Right renal pelvis (tissue), 4 donors: ENCODE measurements around the gene SIGLEC15. TPM values are rescaled to one million over a fixed set of nuclear protein-coding genes. Genes with fewer than 3 reads are reported as not detected.
"Not testable (repeated sequence)": the region's sequence is repeated elsewhere in the genome, so short reads cannot be mapped to it uniquely, and the experiment has no call there.

ENCODE experiments used
- DNase-seq, 4 donors: peaks; one replicate each; pipeline ENCODE4 v3.0.0-alpha.2; 2013; ENCODE audit warnings: low read depth in 4 of 4, low spot score in 3 of 4, missing footprints in 1 of 4
- polyA plus RNA-seq, 4 donors: library from polyadenylated mRNA; unstranded; fragments of 120-200 nt; gene quantifications; one replicate each; pipeline ENCODE4 v1.2.1, GENCODE V29; 2013; ENCODE audit not compliant: insufficient read length in 4 of 4

The SIGLEC15 gene
- polyA plus RNA-seq, 4 donors = 0.35 to 0.79 (median 0.51) TPM

DNA sequence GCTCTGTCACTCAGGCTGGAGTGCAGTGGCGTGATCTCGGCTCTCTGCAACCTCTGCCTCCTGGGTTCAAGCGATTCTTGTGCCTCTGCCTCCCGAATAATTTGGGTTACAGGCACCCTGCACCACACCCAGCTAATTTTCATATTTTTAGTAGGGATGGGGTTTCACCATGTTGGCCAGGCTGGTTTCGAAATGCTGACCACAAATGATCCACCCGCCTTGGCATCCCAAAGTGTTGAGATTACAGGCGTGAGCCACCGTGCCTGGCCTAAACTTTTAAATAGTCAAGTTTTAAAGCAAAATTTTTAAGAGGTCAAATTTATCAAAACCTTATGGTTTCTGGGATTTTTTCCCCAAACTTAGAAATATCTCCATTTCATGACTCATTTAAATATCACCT, 6.7 kb upstream of the SIGLEC15 start:
- DNase-seq = not testable (repeated sequence)

DNA sequence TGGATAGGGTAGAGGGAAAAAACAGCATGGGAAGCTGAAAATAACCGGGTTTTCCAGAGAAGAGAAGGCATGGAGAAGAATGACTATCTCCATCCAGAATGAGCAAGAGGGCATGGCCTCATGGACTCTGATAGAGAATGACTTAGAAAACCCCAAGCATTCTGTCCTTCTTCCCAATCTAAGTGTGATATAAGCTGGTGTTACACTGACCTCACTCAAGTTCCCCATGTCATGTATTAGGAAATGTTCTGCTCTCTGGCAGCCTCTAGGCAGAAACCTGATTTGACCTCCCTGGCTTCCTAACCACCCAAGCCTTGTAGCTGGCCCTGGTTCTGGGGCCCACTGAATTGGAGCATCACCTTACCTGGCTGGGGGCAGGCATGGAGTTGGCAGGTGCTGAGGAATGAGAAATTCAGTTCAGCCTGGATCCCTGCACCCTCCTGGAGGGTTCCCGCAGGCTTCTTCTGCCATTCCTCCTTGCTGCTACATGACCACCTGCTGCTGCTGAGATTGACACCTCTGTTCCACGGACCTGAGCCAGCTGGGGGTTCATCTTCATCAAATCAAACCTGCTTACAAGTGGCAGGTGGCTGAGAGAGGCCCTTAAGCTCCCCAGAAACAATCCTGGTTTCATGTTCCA, 5.2 kb upstream of the SIGLEC15 start:
- no peak for DNase-seq

DNA sequence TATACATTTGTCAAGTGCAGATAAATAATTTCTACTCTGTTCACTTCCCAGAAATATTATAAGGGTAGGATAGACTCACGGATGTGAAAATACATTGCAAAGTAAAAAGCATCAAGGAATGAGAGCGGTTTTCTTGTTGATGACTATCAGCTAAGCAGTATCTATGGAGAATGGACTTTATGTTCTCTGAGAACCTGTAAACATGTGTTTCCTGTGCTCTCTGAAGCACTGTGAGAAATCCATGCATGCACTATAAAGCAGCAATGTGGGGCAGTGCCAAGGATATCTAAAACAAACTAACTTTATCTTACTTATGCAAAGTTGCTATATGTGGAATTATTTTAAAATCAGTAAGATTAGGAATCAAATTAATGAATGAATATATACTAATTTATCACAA, 4.4 kb upstream of the SIGLEC15 start:
- no peak for DNase-seq

- DNase-seq = no peak
Measured at GRCh38 chr18:45821711-45822110, 3.8 kb upstream of the SIGLEC15 start.

GRCh38 chr18:45826084-45826483, 609 bp downstream of the SIGLEC15 start:
- DNase-seq = no peak

GRCh38 chr18:45826716-45827115, 1.2 kb downstream of the SIGLEC15 start:
- DNase-seq = not testable (repeated sequence)

DNA sequence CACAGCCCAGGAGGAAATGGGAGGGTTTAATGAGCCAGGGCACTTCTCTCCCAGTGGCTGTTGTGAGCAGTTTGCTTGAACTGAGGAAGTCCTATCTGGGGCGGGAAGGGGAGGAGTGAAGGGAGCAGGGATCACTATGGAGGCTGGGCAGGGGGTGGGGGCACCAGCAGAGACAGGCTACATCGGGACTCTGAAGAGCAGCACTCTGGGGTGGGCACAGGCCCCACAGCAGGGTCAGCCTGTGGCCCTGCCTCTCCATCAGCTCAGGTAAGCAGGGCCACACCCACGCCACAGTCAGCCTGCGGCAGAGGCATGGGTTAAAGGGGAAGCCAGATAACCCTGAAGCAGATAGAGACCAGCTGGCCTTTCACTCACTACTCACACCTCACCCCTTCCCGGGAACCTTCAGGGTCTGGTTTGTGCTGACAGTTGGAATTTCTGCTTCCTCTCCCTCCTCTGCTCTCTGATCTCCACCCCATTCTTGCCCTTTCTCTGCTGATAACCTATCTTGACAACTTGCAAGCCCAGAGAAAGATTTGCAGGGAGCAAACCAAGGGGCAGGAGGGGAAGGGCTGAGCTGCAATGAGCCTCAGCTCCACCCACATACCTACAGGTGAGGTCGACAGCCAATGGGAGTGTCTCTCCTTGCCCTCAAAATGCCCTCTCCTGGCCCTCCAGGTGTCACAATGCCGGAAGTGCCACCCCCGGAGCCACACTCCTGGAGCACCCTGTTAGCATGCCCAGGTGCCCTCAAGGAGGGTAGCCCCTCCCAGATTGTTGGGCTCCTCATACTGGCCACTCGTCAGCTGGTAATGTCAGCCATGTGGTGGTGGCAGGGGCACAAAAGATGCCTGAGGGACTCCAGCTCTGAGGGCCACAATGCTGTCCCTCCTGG, 3.7 kb downstream of the SIGLEC15 start:
- DNase-seq = no peak

DNA sequence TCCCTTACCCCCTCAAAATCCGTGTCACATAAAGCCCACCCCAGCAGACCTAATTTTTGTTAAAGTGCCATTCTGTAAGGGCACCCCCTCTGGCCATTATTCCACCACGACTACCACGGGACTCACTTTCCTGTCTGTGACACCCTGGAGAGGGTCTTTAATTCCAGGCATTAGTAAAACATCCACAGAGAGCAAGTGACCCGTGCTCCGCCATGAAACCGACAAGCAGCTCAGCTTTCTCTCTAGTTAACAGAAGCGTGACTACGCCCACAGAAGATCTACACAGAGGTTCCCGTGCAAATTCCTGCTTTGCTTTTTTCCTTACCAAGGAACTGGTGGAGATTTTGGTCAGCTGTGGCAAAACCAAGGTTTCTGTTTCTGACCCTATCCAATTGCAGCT, 4.4 kb downstream of the SIGLEC15 start:
- no peak for DNase-seq

- no peak for DNase-seq
Measured at GRCh38 chr18:45830917-45831316, 5.4 kb downstream of the SIGLEC15 start.

- DNase-seq = no peak
Measured at GRCh38 chr18:45833846-45834245, 8.4 kb downstream of the SIGLEC15 start.

DNA sequence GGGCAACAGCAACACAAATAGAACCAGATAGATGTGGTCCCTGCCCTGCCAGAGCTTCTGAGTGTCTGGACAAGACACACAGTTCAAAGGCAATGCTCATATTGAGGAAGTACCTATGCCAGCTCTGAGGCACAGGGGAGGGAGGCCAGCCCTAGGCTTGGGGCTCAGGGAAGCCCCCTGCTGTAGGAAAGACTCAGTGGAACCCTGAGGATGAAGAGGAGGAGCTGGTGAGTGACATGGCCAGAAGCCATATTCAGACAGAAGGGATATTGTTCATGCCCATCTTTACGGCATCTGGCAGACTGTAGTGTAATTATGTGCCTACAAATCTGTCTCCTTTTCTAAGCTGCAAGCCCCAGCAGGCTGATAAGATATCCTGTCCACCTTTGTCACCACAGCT, 8.8 kb downstream of the SIGLEC15 start:
- no peak for DNase-seq

DNA sequence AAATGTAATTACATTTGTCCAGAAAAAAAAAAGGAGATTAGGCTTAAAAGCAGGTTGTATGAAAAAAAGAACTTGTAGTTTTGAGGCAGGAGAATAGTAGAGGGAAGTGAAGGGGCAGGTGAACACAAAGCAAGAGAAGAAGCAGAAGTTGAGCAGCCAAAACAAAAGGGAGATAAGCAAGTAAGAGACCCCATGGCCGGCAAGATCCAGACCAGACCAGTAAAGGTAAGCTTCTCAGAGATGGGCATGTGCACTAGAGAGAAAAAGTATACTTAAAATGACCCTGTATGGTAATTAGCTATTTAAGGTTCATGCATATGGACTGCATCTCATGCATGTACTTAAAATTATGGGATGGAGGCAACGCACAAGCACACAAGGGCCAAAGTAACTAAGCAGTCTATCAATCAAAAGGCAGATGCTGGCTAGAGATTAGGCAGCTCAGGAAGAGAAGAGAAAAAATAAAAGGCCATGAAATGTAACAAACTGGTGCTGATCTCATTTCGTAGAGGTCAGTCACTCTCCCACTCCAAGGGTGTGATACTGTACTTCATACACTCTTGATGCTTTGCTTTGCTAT, 9.7 kb downstream of the SIGLEC15 start:
- no peak for DNase-seq

DNA sequence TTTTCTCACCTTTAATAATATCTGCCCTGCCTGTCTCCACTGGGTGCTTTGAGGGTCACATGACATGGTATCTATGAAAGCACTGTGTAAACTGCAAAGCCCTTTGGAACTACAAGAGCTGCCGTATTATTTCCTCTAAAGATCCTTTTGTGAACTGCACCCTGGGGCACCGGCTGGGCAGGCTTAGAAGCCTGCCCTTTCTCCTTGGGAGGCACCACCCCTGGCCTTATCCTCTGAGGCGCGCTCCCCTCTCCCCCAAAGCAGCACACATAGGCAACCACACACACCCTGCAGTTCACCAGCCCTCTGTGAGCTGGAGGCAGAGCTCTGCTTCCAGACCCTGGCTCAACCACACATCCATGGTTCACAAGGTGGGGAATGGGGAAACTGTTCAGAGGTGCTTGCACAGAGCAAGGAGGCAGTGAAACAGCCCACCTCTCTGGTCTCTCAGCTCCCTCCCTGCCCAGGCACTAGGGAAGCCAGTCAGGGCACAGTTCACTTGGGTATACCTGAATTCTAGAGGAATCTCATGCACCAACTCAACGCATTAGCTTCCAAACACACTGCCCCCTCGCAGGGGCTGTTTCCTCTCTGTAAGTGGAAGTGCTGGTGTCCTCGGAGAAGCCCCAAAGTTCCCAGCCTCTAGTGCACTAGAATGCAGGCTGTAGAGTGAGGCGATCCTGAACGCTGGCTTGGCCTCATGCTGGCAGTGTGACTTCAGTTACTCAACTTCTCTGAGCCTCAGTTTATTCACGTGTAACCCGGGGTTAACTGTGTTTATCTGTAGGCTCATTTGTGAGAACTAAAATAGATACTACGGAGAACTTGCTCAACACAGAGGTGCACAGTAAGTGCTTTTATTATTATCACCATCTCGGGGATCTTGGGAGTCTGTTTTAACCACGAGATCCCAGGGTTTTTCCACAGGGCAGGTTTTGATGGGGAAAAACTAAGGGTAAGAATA, 11.0 kb downstream of the SIGLEC15 start:
- DNase-seq = no peak

DNA sequence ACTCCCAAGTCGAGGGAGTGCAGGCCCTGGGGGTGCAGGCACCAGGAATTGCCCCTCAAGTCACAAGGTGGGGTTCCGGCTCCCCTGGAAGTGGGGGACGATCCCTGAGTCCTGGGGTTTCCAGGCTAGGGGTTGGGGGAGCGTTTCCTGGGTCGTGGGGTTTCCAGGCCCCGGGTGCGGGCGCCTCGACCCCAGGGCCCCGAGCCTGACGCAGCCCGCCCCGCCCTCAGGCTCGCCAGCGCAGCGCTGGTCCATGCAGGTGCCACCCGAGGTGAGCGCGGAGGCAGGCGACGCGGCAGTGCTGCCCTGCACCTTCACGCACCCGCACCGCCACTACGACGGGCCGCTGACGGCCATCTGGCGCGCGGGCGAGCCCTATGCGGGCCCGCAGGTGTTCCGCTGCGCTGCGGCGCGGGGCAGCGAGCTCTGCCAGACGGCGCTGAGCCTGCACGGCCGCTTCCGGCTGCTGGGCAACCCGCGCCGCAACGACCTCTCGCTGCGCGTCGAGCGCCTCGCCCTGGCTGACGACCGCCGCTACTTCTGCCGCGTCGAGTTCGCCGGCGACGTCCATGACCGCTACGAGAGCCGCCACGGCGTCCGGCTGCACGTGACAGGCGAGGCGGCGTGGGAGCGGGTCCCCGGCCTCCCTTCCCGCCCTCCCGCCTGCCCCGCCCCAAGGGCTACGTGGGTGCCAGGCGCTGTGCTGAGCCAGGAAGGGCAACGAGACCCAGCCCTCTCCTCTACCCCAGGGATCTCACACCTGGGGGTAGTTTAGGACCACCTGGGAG, 12.0 kb downstream of the SIGLEC15 start:
- no peak for DNase-seq

- DNase-seq = no peak
Measured at GRCh38 chr18:45838302-45839070, 13.0 kb downstream of the SIGLEC15 start.

DNA sequence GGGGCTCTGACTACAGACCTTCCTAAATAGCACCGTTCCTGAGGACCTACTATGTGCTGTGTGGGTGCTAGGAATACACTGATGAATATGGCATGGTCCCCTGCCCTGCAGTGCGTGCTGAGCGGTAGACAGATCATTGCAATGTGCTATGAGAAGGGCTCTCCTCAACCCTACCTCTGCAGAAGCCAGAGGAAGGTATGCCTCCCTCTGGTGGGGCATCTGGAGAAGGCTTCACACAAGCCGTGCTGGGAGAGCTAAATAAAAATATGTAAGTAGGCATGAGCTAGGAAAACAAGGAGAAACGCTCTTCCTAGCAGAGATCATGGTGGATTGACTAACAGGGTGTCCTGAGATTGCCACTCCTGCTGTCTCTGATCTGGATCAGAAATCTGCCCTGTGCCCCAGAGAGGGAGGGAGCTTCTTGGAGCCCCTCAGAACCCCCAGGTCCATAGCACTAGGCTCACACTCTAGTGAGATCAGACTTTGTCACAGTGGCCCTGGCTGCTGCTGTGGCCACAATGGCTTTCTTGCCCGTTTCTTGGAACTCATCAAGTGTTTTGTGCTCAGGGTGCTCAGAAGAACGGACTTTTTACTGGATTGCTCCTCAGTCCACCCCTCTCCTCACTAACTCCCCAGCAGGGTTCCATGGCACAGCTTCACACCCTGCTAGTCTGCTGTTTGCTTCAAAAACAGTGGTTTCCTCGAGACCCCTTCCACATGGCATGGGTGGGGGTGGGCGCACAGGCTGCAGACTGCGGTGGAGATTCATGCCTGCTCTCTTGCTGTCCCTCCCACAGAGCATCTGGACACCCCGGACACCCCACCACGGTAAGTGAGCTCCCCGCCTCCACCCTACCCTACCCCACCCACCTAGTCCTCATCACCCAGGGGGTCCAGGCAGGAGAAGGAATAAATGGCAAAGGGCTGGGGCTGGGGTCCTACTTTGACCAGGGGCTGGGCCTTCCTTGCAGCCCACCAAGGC, 14.2 kb downstream of the SIGLEC15 start:
- no peak for DNase-seq

DNA sequence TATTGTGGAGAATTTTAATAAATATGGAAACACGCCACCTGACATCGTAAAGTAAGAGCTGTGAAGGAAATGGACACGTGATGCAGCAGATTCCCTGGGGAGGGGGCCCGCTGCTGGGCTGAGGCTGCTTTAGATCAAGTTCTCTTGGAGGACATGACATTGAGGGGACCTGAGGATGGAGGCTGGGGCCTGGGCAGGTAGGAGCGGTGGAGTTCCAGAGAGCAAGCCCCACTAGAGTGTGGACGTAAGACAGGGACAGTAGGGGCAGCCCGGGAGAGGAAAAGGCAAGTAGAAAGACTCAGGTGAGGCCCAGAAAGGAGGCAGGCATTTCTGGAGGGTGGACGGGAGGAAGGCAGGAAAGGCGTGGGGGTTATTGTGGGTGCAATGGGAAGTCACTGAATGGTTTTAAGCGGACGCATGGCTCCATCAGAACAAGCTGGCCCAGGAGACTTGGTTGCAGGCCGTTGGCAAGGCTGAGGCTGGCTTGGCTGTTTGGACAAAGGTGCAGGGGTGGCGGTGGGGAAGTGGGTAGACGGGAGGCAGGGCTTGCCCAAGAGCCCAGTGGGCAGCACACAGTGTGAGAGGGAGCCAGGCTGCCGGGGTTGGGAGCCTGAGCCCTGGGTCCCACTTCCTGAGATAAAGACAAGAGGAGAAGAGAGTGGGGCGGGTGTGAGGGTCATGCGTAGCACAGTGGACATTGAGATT, 15.7 kb downstream of the SIGLEC15 start:
- no peak for DNase-seq
